K562 (cell line): Measurements from ENCODE around the gene ANO8.

Experiments
- EGR1 ChIP-seq: fragments of 450-650 bp; conservative IDR thresholded peaks from 2 replicates; pipeline ENCODE4 v1.6.1; 2017; ENCODE audit warnings: mild to moderate bottlenecking
- KAT7 ChIP-seq: sonication (generic); formaldehyde crosslinking; IDR thresholded peaks from 2 replicates; pipeline ENCODE4 v1.8.0; 2022; ENCODE audit warnings: missing genetic modification reagents, mild to moderate bottlenecking, borderline replicate concordance
- LARP7 ChIP-seq: fragments of 450-650 bp; IDR thresholded peaks from 2 replicates; pipeline ENCODE4 v1.6.1; 2016
- PML ChIP-seq: IDR thresholded peaks from 2 replicates; pipeline ENCODE4 v1.6.1; 2012; ENCODE audit warnings: low read length, inconsistent platforms
- SMC3 ChIP-seq: conservative IDR thresholded peaks from 2 replicates; pipeline ENCODE4 v1.6.1; 2011; ENCODE audit warnings: low read depth, low read length, improper control_type of control experiment; ENCODE audit not compliant: insufficient read depth
- SNRNP70 ChIP-seq: fragments of 200-400 bp; formaldehyde crosslinking; optimal IDR thresholded peaks from 2 replicates; pipeline ENCODE3; 2017; ENCODE audit warnings: low read depth, low read length
- ZNF133 ChIP-seq: fragments of 250-450 bp; sonication (Bioruptor Pico); IDR thresholded peaks from 2 replicates; pipeline ENCODE4 v1.4.0; 2020; ENCODE audit warnings: mild to moderate bottlenecking
- TF ChIP-seq, protein P1 (sequence below), 2 experiments: fragments of 450-650 bp; formaldehyde crosslinking in 1 of 2; IDR thresholded peaks; 2 replicates each; pipeline versions ENCODE4 v1.4.0 to v1.6.1; 2014 to 2020; ENCODE audit warnings: mild to moderate bottlenecking in 2 of 2, borderline replicate concordance in 1 of 2, low read depth in 1 of 2
- TF ChIP-seq, protein P2 (sequence below): fragments of 250-450 bp; sonication (Bioruptor Pico); IDR thresholded peaks from 2 replicates; pipeline ENCODE4 v1.5.0; 2020; ENCODE audit warnings: mild to moderate bottlenecking, borderline replicate concordance

- TF ChIP-seq ZNF133 (no peak), SNRNP70 (no peak), KAT7 (CRISPR knock-in tag) (no peak), EGR1 (no peak), SMC3 (no peak), LARP7 (no peak), PML (no peak)
- TF ChIP-seq, protein P1, sequence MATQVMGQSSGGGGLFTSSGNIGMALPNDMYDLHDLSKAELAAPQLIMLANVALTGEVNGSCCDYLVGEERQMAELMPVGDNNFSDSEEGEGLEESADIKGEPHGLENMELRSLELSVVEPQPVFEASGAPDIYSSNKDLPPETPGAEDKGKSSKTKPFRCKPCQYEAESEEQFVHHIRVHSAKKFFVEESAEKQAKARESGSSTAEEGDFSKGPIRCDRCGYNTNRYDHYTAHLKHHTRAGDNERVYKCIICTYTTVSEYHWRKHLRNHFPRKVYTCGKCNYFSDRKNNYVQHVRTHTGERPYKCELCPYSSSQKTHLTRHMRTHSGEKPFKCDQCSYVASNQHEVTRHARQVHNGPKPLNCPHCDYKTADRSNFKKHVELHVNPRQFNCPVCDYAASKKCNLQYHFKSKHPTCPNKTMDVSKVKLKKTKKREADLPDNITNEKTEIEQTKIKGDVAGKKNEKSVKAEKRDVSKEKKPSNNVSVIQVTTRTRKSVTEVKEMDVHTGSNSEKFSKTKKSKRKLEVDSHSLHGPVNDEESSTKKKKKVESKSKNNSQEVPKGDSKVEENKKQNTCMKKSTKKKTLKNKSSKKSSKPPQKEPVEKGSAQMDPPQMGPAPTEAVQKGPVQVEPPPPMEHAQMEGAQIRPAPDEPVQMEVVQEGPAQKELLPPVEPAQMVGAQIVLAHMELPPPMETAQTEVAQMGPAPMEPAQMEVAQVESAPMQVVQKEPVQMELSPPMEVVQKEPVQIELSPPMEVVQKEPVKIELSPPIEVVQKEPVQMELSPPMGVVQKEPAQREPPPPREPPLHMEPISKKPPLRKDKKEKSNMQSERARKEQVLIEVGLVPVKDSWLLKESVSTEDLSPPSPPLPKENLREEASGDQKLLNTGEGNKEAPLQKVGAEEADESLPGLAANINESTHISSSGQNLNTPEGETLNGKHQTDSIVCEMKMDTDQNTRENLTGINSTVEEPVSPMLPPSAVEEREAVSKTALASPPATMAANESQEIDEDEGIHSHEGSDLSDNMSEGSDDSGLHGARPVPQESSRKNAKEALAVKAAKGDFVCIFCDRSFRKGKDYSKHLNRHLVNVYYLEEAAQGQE (IDR thresholded peaks at IDR 0.05; ENCODE audit: borderline replicate concordance) = no peak
- TF ChIP-seq, protein P1 (CRISPR knock-in tag; IDR thresholded peaks at IDR 0.05; ENCODE audit: low read depth) = no peak
- TF ChIP-seq, protein P2, sequence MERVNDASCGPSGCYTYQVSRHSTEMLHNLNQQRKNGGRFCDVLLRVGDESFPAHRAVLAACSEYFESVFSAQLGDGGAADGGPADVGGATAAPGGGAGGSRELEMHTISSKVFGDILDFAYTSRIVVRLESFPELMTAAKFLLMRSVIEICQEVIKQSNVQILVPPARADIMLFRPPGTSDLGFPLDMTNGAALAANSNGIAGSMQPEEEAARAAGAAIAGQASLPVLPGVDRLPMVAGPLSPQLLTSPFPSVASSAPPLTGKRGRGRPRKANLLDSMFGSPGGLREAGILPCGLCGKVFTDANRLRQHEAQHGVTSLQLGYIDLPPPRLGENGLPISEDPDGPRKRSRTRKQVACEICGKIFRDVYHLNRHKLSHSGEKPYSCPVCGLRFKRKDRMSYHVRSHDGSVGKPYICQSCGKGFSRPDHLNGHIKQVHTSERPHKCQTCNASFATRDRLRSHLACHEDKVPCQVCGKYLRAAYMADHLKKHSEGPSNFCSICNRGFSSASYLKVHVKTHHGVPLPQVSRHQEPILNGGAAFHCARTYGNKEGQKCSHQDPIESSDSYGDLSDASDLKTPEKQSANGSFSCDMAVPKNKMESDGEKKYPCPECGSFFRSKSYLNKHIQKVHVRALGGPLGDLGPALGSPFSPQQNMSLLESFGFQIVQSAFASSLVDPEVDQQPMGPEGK = no peak
These were observed 920 bp upstream of the ANO8 start for GRCh38 chr19:17335575-17335974.
